ENCODE results near the gene MTM1.
A peak's percentile ranks its signal among the peaks of the same experiment; 100 is the strongest.

MTM1 gene

DNA sequence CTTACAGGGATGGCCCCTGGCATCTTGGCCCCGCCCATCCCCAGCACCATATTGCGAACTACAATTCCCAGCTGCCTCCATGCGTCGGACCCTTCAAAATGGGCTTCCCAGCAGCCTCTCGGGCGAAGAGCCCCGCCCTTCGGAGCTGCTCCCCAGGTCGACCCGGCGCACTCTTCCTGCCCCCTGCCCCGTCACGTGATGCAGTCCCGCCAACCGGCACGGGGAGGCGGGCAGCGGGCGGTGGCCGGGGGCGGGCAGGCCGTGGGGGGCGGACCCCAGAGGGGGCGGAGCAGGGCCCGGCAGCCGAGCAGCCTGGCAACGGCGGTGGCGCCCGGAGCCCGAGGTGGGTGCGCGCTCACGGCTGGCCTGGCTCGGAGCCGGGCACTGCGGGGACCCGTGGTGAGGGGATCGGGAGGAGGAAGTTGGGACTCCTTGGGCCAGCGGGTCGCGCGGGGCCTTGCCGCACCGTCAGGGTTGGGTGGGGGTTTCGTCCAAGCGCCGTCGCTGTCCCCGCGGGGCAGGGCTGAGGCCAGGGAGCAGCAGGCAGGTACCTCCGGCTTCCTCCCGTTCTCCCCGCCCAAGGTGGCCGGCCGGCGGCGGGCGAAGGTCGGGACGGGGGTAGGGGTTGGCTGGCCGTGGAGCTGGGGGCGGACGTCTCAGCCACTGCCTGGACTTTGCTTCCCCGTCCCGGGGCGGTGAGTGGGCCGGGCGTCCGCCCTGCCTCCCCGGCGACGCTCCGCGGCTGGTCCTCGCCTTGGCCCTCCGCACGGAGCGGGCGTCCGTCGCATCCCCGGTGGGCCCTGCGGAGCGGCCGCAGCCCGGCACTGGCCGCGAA lies at the start of gene MTM1:
TSS of gene MTM1 (plus strand) at position 302 of the 835 bp plus-strand sequence. CDS start 23,994 bp downstream, outside the sequence.
- no peak within 1 kb of the TSS for H3K27ac ChIP-seq (ENCODE audit: low read length)
- peaks cover 25% of the 10 kb centered on the region for H3K4me1 ChIP-seq (ENCODE audit: control insufficient read depth, low read depth, low read length)
- H3K36me3 ChIP-seq (ENCODE audit: control insufficient read depth, low read depth, low read length): no peaks in the 10 kb centered on the region
- H3K9ac ChIP-seq (ENCODE audit: low read length): peak within 1 kb of the TSS; percentile 32
- peak within 1 kb of the TSS; percentile 72 for H3K4me3 ChIP-seq (ENCODE audit: low read length)
- H3K9me3 ChIP-seq (ENCODE audit: control insufficient read depth, low read depth, low read length): peaks cover 5% of the 10 kb centered on the region
- H3K27me3 ChIP-seq (ENCODE audit: control insufficient read depth, insufficient read depth, low read length): peaks cover 11% of the 10 kb centered on the region

DNA sequence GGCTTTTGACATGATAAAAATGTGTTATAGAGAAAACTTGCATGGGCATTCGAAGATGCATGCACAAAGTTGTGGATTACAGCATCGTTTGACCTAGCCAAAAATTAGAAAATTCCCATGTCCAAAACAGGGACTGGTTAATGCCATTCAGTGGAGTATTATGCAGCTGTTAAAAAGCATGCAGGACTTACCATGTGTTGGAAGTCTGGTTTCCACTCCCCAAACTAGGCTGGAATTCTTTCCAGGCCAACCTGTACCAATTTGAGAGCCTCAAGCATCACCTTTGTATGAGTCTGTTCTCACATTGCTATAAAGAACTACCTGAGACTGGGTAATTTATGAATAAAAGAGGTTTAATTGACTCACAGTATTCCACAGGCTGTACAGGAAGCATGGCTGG lies 45.9 kb upstream of the MTM1 start:
- H3K4me1 ChIP-seq (ENCODE audit: control insufficient read depth, low read depth, low read length): no peaks in the 10 kb centered on the region
- peaks cover 7% of the 10 kb centered on the region for H3K9me3 ChIP-seq (ENCODE audit: control insufficient read depth, low read depth, low read length)
- H3K36me3 ChIP-seq (ENCODE audit: control insufficient read depth, low read depth, low read length): no peaks in the 10 kb centered on the region
- H3K4me3 ChIP-seq (ENCODE audit: low read length): no peak overlapping the region
- H3K9ac ChIP-seq (ENCODE audit: low read length): no peak overlapping the region
- H3K27ac ChIP-seq (ENCODE audit: low read length): no peak overlapping the region
- H3K27me3 ChIP-seq (ENCODE audit: control insufficient read depth, insufficient read depth, low read length): no peaks in the 10 kb centered on the region

DNA sequence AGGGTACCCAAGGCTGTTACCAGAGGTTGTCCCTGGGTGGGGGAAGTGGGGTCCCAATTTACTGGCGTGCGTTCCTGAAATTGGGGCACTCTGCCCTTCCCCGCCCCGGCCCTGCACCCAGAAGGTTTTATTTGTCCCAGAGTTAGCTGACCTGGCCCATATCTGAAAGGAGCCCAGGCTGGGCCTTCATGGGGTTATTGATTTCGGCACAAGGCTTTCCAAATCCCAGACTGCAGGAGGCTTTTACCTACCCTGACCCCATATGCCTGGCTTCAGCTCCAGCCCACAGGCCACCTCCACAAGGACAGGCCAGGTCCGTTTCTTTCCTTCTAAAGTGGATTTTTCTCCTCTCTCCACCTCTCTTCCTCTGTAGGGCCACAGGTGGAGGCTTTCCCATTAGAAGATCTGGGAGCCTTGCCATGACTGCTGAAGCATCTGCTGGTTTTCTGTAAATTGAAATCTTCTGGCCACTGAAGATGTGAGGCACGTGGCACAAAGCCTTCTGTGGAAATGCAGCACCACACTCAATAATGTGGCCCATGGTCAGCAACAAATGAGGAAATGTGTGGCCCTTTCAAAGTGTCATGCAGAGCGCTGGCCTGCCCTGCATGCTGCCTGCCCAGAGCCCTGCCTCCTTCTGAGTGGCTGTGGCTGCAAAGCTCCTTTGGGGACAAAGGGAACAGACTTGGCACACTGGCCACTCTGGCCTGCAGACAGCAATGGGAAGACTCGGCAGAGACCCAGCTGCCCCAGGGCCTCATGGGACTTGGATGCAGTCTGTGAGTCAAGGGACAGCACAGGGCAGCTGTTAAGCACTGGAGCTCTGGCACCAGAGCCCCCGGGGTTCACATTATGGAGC lies 43.1 kb upstream of the MTM1 start:
- Histone ChIP-seq H3K4me1 (ENCODE audit: control insufficient read depth, low read depth, low read length) (no peaks in the 10 kb centered on the region), H3K36me3 (ENCODE audit: control insufficient read depth, low read depth, low read length) (no peaks in the 10 kb centered on the region), H3K27me3 (ENCODE audit: control insufficient read depth, insufficient read depth, low read length) (no peaks in the 10 kb centered on the region), H3K27ac (ENCODE audit: low read length) (no peak overlapping the region), H3K9ac (ENCODE audit: low read length) (no peak overlapping the region), H3K9me3 (ENCODE audit: control insufficient read depth, low read depth, low read length) (peaks cover 7% of the 10 kb centered on the region), H3K4me3 (ENCODE audit: low read length) (no peak overlapping the region)

DNA sequence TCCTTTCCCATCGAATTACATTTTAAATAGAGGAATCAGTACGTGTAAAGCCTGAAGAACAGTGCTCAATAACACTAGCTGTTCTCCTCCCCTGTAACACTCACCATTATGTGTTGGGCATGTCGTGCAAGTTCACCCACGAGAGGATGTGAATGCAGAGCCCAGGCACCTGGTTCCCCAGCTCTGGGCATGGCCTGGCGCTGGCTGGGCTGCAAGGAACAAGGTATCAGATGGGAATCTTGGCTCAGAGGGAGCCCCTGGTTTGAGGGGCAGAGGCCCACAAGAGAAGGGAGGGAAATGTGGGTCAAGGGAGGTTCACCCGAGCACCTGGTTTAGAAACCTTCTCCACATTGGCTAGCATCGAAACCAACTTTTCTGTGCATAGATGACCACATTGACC lies 41.7 kb upstream of the MTM1 start:
- no peaks in the 10 kb centered on the region for H3K36me3 ChIP-seq (ENCODE audit: control insufficient read depth, low read depth, low read length)
- no peaks in the 10 kb centered on the region for H3K4me1 ChIP-seq (ENCODE audit: control insufficient read depth, low read depth, low read length)
- no peak overlapping the region for H3K27ac ChIP-seq (ENCODE audit: low read length)
- H3K4me3 ChIP-seq (ENCODE audit: low read length): no peak overlapping the region
- H3K27me3 ChIP-seq (ENCODE audit: control insufficient read depth, insufficient read depth, low read length): no peaks in the 10 kb centered on the region
- no peak overlapping the region for H3K9ac ChIP-seq (ENCODE audit: low read length)
- H3K9me3 ChIP-seq (ENCODE audit: control insufficient read depth, low read depth, low read length): peaks cover 7% of the 10 kb centered on the region

DNA sequence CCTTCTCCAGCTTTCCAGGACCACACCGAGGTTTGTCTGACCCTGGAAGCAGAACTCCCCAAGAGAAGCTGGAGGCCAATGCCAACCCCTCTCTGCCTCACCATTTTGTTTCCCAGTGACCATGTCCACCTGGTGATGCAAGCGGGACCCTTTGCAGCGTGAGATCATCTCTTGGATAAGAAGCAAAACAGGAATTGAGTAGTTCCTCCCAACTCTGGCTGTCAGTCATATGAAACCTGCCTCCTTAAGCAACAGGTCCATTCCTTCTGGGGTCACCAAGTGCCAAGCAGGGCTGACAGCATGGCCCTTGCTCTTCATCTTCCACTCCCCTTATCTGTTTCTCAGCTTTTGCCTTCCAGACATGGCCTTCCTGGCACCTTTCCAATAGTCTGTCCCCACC lies 41.3 kb upstream of the MTM1 start:
- no peak overlapping the region for H3K27ac ChIP-seq (ENCODE audit: low read length)
- H3K9ac ChIP-seq (ENCODE audit: low read length): no peak overlapping the region
- H3K9me3 ChIP-seq (ENCODE audit: control insufficient read depth, low read depth, low read length): peaks cover 3% of the 10 kb centered on the region
- H3K4me3 ChIP-seq (ENCODE audit: low read length): no peak overlapping the region
- no peaks in the 10 kb centered on the region for H3K4me1 ChIP-seq (ENCODE audit: control insufficient read depth, low read depth, low read length)
- no peaks in the 10 kb centered on the region for H3K27me3 ChIP-seq (ENCODE audit: control insufficient read depth, insufficient read depth, low read length)
- no peaks in the 10 kb centered on the region for H3K36me3 ChIP-seq (ENCODE audit: control insufficient read depth, low read depth, low read length)

DNA sequence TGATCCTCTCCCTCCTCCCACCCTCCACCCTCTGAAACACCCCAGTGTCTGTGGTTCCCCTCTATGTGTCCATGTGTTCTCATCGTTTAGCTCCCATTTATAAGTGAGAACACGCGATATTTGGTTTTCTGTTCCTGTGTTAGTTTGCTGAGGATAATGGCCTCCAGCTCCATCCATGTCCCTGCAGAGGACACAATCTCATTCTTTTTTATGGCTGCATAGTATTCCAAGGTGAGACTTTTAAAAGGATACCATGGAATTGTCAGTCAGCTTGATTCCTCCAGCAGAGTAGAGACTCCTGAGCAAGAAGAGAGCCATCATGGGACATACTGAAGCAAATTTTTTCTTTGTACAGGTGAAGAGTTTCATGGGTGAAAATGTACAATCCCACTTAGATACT lies 38.8 kb upstream of the MTM1 start:
- H3K27ac ChIP-seq (ENCODE audit: low read length): no peak overlapping the region
- H3K4me1 ChIP-seq (ENCODE audit: control insufficient read depth, low read depth, low read length): no peaks in the 10 kb centered on the region
- no peak overlapping the region for H3K4me3 ChIP-seq (ENCODE audit: low read length)
- no peak overlapping the region for H3K9ac ChIP-seq (ENCODE audit: low read length)
- no peaks in the 10 kb centered on the region for H3K27me3 ChIP-seq (ENCODE audit: control insufficient read depth, insufficient read depth, low read length)
- H3K9me3 ChIP-seq (ENCODE audit: control insufficient read depth, low read depth, low read length): no peaks in the 10 kb centered on the region
- no peaks in the 10 kb centered on the region for H3K36me3 ChIP-seq (ENCODE audit: control insufficient read depth, low read depth, low read length)

DNA sequence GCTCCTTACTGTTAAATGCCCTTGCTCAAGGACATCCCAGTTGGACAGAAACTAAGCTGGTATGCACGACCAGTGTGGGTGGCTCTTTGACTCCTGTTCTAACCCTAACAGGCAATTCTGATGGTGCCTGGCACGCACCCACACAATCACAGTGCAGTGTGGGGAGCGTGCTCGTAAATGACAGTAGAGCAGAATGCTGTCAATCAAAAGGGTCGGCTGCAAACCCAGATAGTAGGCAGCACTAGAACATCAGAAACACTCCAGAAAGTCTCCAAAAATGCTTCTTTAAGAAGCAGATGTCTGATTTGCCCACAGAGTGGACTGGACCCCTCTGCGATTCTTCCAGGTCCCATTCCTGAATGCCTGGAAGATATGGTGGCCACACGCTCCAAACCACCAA lies 37.6 kb upstream of the MTM1 start:
- Histone ChIP-seq H3K27ac (ENCODE audit: low read length) (no peak overlapping the region), H3K4me3 (ENCODE audit: low read length) (no peak overlapping the region), H3K4me1 (ENCODE audit: control insufficient read depth, low read depth, low read length) (no peaks in the 10 kb centered on the region), H3K9me3 (ENCODE audit: control insufficient read depth, low read depth, low read length) (no peaks in the 10 kb centered on the region), H3K27me3 (ENCODE audit: control insufficient read depth, insufficient read depth, low read length) (no peaks in the 10 kb centered on the region), H3K36me3 (ENCODE audit: control insufficient read depth, low read depth, low read length) (no peaks in the 10 kb centered on the region), H3K9ac (ENCODE audit: low read length) (no peak overlapping the region)

DNA sequence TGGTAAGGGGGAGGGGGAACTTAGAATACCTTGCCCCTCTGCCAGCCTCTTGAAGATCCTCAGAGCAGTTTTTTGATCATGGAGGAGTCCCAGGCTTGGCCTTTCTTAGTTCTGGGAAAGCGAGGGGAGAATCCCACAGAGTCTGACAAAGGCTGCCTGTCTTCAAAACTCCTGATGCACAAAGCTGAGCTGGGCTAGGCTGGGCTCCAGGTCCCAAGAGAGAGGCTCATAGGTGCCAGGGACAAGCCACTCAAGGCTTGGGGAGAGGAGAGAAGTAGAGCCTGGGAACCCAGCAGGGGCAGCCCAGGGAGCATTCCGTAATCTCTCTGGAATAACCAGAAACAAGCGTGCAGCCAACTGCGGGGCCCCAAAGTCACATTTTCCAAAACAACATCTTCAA lies 37.0 kb upstream of the MTM1 start:
- Histone ChIP-seq H3K27me3 (ENCODE audit: control insufficient read depth, insufficient read depth, low read length) (no peaks in the 10 kb centered on the region), H3K9me3 (ENCODE audit: control insufficient read depth, low read depth, low read length) (no peaks in the 10 kb centered on the region), H3K36me3 (ENCODE audit: control insufficient read depth, low read depth, low read length) (no peaks in the 10 kb centered on the region), H3K4me1 (ENCODE audit: control insufficient read depth, low read depth, low read length) (no peaks in the 10 kb centered on the region), H3K4me3 (ENCODE audit: low read length) (no peak overlapping the region), H3K27ac (ENCODE audit: low read length) (no peak overlapping the region), H3K9ac (ENCODE audit: low read length) (no peak overlapping the region)

DNA sequence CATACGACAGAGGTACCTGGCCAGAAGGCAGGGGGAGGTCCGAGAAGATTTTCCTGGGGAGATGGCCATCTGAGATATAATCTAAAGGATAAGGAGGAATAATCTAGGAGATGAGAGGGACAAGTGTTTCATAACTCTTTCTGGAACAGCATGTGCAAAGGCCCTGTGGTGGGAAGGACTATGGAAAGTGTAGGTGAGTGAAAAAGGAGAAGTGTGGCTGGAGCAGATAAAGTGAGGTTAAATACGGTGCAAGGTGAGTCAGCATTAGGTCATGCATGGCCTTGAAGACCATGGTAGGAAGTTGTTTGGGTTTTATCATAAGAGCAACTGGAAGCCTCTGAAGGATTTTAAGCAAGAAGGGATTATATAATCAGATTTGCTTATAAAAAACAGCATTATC lies 34.6 kb upstream of the MTM1 start:
- Histone ChIP-seq H3K9ac (ENCODE audit: low read length) (no peak overlapping the region), H3K27me3 (ENCODE audit: control insufficient read depth, insufficient read depth, low read length) (no peaks in the 10 kb centered on the region), H3K4me1 (ENCODE audit: control insufficient read depth, low read depth, low read length) (no peaks in the 10 kb centered on the region), H3K9me3 (ENCODE audit: control insufficient read depth, low read depth, low read length) (no peaks in the 10 kb centered on the region), H3K36me3 (ENCODE audit: control insufficient read depth, low read depth, low read length) (no peaks in the 10 kb centered on the region), H3K27ac (ENCODE audit: low read length) (no peak overlapping the region), H3K4me3 (ENCODE audit: low read length) (no peak overlapping the region)

DNA sequence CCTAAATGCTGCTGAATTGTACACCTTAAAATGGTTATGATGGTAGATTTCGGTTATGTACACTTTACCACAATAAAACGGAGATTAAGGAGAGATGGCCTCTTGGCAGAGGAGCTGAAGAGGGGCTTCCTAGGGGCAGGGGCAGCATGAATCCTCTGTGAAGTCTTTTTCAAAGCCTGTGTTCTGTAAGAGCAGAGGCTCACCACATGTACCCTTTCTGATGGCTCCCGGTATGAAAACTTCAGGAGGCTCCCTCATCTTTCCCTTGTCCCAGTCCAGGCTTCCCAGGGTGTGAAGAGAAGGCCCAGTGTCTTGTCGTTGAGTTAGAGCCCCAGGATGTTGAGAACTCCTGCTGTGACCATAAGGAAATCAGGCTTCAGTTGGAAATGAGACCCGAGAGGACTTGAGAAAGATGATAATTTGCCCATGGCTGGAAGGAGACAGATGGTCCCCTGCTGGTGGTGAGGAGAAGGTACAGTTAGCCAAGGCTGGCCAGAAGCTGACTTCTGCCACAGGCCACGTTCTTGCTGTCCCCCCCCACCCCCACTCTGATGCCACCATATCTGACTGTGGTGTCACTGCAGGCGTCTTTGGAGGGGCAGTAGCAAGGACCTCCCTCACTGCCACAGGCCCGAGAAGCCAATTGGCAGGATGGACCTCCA lies 31.8 kb upstream of the MTM1 start:
- H3K27me3 ChIP-seq (ENCODE audit: control insufficient read depth, insufficient read depth, low read length): no peaks in the 10 kb centered on the region
- H3K9ac ChIP-seq (ENCODE audit: low read length): no peak overlapping the region
- H3K36me3 ChIP-seq (ENCODE audit: control insufficient read depth, low read depth, low read length): no peaks in the 10 kb centered on the region
- H3K9me3 ChIP-seq (ENCODE audit: control insufficient read depth, low read depth, low read length): peaks cover 6% of the 10 kb centered on the region
- no peak overlapping the region for H3K27ac ChIP-seq (ENCODE audit: low read length)
- no peak overlapping the region for H3K4me3 ChIP-seq (ENCODE audit: low read length)
- no peaks in the 10 kb centered on the region for H3K4me1 ChIP-seq (ENCODE audit: control insufficient read depth, low read depth, low read length)

DNA sequence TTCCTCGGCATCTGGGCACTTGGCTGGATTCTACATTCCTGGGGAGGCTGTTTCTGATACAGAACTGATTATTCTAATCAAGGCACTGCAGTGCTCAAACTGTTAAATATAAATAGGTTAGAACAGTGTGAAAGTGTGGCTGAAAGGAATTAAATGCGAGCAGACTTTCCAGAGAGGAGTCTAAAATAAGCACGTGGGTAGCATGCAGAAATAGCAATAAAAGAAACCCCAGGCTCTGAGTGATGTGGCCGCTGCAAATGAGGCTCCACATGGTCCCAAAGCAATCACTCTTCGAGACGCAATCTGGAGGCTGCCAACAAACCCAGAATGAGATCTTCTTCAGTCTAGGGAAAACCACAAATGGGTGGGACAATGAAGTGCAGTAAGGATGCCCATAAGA lies 30.6 kb upstream of the MTM1 start:
- no peak overlapping the region for H3K4me3 ChIP-seq (ENCODE audit: low read length)
- H3K27me3 ChIP-seq (ENCODE audit: control insufficient read depth, insufficient read depth, low read length): no peaks in the 10 kb centered on the region
- H3K9ac ChIP-seq (ENCODE audit: low read length): no peak overlapping the region
- H3K9me3 ChIP-seq (ENCODE audit: control insufficient read depth, low read depth, low read length): peaks cover 6% of the 10 kb centered on the region
- H3K36me3 ChIP-seq (ENCODE audit: control insufficient read depth, low read depth, low read length): no peaks in the 10 kb centered on the region
- H3K4me1 ChIP-seq (ENCODE audit: control insufficient read depth, low read depth, low read length): no peaks in the 10 kb centered on the region
- no peak overlapping the region for H3K27ac ChIP-seq (ENCODE audit: low read length)
